HG03571 (cell line): Measurements from ENCODE around the gene SYTL3.
"Not testable (repeated sequence)": the region's sequence is repeated elsewhere in the genome, so short reads cannot be mapped to it uniquely, and the experiment has no call there.

ENCODE experiments used
- ATAC-seq: cut with Tn5 transposase; IDR thresholded peaks from one replicate; pipeline ENCODE4 v1.9.1; 2021; ENCODE audit not compliant: unreplicated experiment

The SYTL3 gene

DNA sequence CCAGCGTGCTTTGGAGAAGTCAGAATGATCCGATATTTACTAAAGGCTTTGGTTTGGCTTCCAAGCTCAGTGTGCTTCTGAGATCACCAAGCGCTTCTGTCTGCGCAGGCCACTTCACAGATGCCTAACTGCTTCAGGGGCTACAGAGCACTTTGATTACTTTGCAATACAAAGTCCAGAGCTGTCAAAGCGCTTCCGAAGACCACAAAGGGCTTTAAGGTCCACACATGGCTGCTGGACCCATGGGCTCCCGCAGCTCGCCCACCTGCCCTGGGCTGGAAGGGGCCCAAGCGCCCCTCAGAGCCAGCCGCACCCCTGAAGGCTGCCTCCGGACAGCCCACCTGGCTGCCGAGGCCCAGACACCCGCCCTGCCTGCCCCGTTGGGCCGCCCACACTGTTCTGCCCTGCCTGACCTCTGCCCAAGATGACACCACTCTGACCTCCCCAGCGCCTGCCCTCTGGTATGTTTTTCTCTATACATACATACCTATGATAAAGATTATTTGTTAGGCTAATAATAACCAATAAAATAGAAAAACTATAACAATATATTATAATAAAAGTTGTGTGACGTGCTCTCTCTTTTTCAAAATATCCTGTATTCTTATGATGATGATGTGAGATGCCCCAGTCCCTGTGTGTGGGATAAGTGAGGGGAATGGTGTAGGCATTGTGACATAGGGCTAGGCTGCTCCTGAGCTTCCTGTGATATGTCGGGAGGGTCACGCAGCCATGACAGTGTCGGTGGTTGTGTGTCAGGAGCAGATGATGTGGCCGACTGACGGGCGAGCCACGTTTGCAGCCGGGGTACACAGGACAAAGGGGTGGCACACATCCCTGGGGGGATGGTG lies 27.9 kb upstream of the SYTL3 start:
- no peak for ATAC-seq

DNA sequence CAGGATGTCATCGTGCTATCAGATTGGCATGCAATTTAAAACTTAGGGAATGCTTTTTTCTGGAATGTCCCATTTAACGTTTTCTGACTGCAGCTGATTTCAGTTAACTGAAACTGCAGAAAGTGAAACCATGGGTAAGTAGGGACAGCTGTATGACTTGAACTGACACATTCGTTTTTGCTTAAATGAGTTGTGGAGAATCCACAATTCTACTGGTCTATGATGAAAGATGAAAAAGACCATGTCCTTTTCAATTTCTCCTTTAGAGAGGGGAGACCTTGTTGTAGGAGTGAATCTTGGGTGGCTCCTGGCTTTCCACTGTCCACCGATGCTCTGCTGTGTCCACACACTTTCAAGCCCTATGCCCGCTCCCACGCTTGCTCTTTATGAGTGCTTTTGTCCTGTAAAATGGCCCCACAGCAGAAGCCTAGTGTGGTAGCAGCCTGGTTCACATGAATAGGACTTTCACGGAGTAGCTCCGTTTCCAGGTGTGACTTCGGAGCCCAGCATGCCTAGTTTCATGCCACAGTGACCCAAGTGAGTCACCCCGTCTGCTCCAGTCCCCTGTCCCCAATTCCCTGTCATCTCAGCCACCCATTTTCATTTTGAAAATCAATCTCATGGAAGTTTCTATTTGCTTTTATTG lies 27.2 kb upstream of the SYTL3 start:
- no peak for ATAC-seq

DNA sequence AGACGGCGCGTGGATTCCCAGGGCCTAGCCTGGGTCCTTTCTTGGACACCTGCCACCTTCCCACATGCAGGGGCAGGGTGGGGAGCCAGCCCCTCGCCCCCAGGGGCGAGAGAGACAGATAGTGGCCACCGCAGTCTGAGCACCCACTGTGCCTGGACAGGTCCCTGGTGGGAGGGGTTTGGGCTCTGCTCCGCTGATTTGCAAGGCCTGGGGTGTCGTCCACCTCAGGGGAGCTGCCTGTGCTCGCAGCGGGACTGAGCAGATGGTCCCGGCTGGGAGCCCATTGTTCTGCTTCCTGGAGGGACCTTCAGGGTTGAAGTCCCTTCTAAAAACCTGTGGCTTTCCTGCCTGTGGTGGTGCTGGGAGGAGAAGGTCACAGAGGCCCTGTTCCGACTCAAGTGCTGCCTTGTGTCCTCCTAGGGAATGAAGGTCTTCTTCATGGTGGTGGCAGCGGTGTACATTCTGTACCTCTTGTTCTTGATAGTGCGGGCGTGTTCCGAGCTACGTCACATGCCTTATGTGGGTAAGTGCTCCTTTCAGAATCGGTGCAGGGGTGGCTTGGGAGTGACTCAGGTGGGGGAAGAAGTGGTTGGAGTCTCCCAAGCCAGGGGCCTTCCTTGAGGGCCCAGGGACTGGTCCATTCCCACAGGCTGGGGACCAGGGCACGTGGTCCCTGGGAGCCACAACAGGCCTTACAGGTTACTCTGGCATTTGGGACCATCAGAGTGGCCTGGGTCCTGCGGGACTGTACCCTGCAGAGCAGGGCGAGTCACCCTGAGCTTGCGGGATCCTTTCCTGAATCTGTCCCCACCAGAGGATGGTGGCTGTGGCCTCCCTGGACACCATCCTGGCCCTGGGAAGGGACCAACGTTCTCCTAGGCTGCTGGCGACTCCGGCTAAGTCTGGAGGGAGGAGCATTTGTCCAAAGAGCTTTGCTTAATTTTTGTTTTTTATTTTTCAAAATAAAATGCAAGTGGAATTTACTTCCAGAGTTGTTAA lies 24.9 kb upstream of the SYTL3 start:
- no peak for ATAC-seq

DNA sequence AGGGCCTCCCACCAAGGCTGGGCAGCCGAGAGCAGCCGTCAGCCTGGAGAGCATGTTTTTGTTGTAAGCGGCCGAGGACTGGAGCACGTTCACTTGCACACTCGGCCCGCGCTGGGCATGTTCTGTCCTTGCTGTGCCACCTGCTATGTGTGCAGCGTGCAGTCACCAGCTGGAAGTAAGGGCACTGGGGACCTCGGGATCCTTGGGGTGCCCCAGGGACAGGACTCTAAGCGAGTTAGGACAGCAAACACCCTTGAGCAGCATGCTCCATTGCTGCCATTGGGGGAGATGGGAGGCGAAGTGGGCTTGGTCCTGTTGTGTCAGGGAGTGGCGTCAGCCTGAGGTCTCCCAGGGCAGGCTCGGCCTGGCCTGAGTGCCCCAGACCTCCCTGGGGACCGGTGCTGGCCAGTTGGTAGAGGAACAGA lies 24.0 kb upstream of the SYTL3 start:
- ATAC-seq: no peak

DNA sequence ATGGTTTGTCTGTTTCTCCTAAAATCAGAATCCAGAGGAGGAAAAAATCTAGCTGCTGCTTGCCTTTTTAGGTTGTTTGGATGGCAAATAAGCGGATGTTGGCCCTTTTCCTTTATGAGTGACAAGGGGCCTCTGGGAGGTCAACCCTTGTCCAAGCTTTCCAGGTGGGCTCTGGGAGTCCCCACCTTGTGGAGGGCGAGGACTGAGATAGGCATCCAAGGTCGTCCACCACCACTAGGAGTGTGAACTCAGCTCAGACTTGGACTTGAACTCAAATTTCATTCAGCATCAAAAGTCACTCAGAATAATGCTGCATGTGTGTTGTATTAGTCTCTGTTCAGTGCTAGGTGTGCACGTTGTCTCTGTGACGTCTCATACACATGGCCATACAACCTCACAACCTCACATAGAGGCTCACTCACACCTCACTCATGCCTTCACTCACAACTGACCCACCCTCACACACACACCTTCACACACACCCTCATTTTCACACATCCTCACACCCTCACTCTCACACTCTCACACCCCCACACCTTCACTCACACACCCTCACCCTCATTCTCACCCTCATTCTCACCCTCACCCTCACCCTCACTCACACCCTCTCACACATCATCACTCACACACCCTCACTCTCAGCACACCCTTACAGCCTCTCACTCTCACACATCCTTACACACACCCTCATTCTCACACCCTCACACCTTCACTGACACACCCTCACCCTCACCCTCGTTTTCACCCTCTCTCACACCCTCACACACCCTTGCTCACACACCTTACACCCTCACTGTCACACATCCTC lies 23.3 kb upstream of the SYTL3 start:
- no peak for ATAC-seq

DNA sequence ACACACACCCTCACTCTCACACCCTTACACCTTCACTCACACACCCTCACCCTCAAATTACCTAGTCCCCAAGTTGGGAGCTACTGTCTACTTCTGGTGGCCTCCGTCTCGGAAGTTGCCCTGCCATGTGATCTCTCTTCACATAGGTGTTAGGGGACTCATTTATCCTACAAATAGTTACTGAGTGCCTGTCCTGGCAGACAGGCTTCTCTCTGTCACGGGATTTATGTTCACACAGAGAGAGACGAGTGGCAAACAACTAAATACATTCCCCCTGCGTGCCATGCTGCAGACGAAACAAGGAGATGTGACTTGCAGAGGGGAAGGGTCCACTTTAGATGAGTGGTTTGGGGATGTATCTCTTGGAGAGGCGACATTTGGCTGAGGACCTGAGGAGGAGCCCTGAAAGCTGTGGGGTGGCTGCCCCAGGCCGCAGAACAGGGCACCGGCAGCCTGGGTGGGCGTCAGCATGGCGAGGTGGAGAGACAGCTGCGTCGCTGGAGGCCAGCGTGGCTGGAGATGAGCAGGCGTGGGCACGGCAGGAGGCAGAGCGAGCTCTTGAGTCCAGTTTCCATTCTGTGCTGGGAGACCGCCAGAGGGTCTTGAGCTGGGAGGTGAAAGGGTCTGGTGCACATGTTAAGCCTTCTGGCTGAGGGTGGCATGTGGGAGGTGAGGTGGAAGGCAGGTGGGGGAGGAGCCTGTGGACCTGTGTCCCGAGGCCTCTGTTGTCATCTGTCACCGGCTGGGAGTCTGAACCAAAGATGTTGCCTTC lies 22.5 kb upstream of the SYTL3 start:
- no peak for ATAC-seq

DNA sequence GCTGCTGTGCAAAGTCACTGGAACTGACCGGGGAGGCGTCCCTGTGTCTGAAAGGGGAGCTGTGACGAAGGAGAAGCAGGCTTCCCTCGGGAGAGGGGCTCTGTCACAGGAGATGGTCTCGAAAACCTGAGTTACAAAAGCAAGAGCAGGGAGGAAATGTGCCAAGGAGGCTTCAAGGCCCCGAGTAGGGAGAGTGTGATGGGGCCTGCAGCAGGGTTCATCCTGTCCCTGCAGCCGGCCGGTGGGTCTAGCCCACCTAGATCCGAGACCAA lies 22.0 kb upstream of the SYTL3 start:
- ATAC-seq: no peak

DNA sequence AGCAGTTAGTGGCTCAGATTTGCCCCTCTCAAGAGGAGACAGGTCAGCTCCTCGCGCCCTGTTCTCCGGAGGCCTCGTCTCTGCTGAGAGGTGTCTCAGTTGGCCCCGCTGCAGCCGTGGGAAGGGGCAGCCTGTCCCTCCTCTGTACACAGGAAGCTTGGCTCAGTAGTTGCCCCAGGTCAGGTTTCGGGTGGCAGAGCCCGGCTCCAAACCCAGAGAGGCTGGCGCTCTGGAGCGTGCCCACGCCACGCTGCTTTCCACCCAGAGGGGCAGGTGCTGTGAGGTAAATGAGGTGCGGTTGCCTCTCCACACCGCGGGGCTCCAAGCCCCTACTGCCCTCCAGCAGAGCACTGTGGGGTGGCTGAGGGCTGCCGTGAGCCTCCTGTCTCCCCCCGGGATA lies 21.3 kb upstream of the SYTL3 start:
- ATAC-seq: no peak

DNA sequence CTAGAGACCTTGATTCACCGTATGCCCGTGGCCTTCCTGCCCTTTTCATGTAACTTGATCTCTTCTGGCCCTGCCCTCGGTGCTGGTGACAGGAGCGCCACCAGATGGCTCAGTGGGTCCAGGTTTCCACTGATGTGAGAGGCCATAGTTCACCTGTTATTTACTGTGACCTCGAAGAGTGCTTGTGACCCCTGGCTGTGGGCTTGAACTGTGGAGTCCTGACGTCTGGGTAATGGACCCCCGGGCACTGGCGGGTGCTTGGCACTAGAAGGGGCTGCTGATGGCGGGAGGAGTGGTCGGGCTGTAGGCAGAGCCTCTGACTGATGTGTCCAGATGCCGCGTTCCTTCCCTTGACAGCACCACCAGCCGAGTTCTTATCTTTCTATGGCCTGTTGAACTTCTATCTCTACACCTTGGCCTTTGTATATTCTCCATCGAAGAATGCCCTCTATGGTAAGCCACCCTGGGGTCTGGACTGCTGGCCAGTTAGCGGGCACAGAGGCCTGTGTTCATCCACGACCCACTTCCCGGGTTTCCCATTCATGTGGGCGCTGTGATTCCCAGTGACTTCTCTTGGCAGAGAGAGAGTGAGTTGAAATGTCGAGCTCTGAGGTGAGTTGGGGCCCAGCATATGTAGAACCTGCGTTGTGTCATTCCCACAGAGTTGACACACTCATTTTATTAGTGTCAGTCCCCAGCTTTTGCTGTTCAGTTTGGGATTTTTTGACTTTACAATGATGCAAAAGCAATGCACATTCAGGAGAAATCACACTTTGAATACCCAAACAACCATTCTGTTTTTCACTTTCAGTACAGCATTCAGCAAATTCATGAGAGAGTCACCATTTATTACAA lies 20.3 kb upstream of the SYTL3 start:
- no peak for ATAC-seq

DNA sequence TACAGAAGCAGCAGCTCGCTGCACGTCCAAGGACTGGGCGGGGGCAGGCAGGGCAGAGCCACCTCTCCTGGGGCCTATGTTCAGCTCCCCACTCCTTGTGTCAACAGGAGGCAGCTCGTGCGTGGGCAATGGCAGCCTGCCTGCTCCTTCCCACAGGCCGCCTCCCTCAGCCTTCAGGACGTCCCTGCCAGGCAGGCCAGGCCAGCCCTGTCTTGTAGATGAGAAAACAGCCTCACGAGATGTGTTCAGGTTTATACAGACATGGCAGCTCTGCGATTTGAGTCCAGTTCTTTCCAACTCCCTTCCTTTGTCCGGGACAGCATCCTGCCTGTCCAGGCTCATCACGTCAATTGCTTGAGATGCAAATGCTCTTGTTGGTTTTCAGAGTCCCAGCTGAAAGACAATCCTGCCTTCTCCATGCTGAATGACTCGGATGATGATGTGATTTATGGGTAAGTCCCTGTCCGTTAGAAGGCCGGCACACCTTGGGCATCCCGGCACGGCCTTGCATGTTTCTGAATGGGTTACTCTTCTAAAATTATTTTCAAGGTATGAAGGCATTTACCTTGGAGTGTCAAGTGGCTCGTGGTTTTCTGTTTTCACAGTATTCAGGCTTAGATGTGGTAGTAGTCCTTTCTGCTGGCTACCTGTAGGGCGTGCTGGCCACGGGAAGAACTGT lies 18.8 kb upstream of the SYTL3 start:
- ATAC-seq: no peak

DNA sequence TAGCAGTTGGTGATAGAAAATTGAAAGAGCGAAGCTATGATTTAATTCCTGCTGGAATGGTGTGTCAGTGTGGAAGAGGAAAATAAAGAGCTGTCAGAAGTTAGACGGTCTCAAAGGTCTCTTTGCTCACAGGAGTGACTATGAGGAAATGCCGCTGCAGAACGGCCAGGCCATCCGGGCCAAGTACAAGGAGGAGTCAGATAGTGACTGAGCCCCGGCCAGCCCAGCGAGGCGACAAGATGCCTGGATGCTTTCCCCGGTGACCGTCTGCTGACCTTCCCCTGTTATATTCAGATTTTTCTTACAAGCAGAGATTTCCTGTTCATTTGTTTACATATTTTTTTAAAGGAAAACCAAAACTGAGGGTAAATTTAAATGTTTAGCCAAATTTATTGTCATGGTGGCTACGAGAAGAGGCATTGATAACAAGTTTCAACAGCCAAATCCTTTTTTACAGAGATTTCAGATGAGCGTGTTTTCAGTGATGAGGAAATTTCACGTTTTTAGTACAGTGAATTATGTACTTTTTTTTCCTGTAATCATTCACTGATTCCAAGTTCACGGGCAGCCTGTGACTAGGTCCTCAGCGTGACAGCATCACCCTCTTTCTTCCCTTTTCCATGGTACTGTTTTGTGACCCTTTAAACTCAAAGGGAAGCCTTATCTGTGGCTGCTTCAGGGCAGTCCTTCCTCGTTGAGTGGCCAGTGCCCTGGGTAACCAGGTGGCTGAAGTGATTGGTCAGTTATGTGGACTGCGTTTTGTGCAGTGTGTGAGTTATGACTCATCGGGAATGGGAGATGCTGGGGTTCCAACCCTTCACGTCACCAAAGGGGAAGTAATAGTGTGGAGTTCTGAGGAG lies 17.9 kb upstream of the SYTL3 start:
- ATAC-seq: no peak

DNA sequence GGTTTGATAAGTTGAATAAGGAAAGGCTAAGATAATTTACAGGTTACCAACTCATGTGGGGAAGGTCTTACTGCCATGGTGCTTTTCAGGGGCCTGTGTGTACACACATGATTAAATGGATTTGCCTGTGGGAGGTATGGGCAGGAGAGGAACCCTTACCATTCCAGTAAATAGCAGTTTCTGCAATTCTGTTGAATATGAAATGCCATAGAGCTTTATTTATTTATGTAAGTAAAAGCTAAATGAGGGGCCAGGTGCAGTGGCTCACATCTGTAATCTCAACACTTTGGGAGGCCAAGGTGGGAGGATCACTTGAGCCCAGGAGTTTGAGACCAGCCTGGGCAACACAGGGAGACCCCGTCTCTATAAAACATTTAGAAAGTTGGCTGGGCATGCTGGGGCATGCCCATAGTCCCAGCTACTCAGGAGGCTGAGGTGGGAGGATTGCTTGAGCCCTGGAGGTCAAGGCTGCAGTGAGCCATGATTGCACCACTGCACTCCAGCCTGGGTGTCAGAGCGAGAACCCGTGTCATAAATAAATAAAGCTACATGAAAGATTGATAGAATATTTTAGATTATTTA lies 17.2 kb upstream of the SYTL3 start:
- ATAC-seq: not testable (repeated sequence)

DNA sequence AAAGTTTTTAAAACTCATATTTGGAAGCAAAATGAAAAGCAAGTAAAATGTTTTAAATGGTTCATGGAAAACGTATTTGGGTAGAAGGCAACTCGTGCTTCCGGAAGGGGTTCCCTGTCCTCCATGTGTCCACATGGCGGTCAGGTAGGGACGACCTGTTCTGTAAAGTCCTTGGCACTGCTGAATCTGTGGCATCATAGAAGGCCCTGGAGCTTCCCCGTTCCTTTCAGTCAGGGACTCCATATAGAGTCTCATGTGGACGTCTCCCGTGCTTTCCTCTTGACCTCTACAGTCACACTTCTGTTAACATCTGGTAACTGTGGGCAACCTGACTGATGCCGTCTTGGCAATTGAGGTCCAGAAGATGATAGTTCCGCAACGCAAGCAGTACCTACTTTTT lies 16.7 kb upstream of the SYTL3 start:
- ATAC-seq: no peak

DNA sequence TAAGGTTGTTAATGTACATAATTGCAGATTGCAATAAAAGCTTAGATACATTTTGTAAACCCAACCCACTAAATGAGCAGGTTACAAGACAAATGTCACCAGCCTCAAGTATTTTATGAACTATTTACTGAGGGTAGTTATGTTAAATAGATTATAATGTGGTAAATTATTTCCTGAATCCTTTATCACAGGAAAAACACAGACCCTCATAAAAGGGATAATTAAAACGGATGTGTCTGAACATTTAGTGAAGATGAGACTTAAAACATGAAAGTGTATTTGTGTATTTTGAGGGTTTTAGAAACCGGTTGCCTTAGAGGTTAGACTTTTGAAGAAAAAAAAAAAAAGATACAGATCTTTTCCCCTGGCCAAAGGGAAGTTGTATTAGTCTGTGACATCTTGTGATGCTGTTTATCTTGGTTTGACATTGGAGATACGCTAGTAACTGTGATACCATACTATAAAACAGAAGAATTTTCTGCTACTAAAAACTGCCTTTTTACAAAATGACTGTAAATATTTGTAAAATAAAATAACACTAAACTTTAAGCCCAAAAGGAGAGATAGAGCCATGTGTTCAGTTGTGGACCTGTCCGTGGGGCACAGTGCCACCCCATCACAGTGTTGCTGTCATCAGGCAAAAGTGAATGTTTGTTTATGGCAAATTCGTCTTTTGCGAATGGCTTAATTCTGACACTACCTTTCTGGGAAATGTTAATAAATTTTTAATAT lies 15.0 kb upstream of the SYTL3 start:
- ATAC-seq: no peak

DNA sequence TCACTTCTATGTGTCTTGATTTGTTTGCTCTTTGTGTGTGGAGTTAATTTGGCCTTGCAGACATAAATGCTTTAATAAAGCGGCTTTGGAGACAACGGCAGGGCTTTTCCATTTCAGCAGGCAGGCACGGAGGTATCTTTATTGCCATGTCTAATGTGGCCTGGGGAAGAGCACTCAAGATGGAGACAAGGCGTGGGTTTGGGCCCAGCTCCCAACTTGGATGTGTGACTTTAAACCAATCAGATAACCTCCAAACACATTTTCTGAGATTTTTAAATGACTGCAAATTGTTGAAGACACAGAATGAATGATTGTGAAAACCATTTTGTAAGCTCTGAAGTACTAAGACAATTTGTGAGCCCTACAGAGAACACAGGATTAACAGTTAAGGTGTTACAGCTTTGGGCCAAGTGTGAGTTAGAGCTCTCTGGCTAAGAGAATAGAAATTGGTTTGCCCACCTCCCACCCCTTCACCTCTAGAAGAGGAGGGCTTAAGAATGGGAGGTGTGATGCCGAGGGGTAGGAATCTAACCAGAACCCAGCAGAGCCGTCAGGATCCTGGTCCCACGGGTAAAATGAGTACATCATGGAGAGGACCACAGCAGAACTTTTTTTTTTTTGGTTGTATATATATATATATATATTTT lies 14.3 kb upstream of the SYTL3 start:
- ATAC-seq: no peak

DNA sequence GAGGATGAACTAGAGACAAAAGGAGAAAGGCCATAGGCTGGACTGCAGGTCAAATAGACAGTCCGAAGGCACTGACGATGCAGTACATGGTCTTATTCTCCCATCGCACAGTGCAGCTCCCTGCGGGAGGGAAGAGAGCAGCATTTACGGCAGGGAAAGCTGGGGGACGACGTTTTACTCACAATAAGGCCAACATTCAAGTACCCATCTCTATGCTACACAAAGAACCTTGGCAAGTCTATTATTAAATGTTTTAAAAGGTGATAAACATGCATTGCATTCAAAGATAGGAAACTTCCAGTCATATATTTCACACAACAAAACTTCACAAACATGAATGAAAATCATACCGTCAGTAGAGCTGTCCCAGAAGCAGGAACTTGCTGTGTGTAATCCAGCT lies 13.1 kb upstream of the SYTL3 start:
- no peak for ATAC-seq
